K562 (cell line): ENCODE data around the gene UMODL1. TPM values are rescaled to one million over a fixed set of nuclear protein-coding genes. Genes with fewer than 3 reads are reported as not detected.

Experiments used
- BCOR ChIP-seq: fragments of 450-650 bp; IDR thresholded peaks from 2 replicates; pipeline ENCODE4 v1.6.1; 2016
- CHD7 ChIP-seq: fragments of 200-600 bp; sonication (generic); IDR thresholded peaks from one replicate; pipeline ENCODE4 v1.6.1; 2012; ENCODE audit warnings: mild to moderate bottlenecking, low read depth, low read length, inconsistent platforms
- RFX5 ChIP-seq: IDR thresholded peaks from 2 replicates; pipeline ENCODE4 v1.6.1; 2011; ENCODE audit warnings: low read depth, mild to moderate bottlenecking, improper control_type of control experiment, low read length
- polyA plus RNA-seq, 8 experiments: library from polyadenylated mRNA; depleted of rRNA in 4 of 8; stranded (reverse) in 5 of 8; unstranded in 3 of 8; fragments of >200 nt; fragmentation: Nextera tagmentation in 2 of 8; fragmentation: Illumina TruSeq in 1 of 8; extraction: Ambion mirVana in 2 of 8; extraction: Trizol in 1 of 8; gene quantifications; 2 replicates each; pipeline versions ENCODE4 v1.2.1 to v1.2.3, GENCODE V29; 2011 to 2014; ENCODE audit warnings: inconsistent platforms in 1 of 8, missing spikeins in 1 of 8
- total RNA-seq, 7 experiments: library from RNA; depleted of rRNA in 6 of 7; stranded (reverse); fragments of >200 nt in 6 of 7; fragmentation: Illumina TruSeq in 2 of 7; extraction: Trizol in 2 of 7; gene quantifications; 2 replicates each; pipeline versions ENCODE4 v1.2.1 to v1.2.3, GENCODE V29; 2011 to 2021; ENCODE audit warnings: low replicate concordance in 1 of 7

Gene UMODL1
- total and polyA plus RNA-seq, 9 of the 15 experiments (the other 6 are each of a cell fraction or from before 2014, with no cell fraction given) = not detected

DNA sequence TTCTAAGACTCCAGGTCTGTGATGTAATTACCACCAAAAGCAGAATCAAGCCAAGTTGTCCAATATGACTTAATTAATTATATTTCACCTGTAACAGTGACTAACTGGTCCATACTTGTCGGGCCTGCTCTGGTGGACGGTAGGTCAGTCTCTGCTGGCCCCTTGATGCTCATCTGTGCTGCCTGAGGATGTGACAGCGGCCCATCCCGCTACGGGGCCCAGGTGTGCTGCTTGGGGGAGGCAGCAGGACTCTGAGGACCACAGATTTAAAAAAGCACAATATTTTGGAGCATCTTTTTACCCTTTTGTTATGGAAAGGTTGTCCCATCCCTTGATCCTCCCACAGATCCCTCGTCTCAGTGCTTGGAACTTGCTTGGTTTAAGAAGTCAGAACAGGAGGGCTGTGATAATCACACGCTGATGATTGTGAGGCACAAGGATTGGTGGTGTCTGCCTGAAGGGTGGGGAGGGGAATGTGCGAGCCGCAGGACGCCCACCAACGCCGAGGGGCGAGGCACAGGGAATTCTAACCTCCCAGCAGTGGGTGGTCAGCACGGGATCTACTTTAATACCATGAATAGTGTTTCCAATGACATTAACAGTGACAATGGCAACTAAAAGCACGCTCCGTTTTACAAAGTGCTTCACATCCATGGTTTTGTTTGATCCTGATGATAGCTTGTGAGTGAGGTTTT, 27.8 kb upstream of the UMODL1 start (continued):
- no peak for TF ChIP-seq CHD7
- TF ChIP-seq RFX5 = no peak
- no peak for TF ChIP-seq BCOR
